Activated T-helper 2 cell treated with anti-CD3 and anti-CD28 coated beads, Interferon-gamma antibody, Interleukin-2, Interleukin-4, amounts not matched to agents 10 μg/mL and 5 μg/mL and 100 μg/mL, durations not matched to agents 14 hours and 24 hours and 36 hours (primary cell): ENCODE results near the gene ZNF76. TPM values are rescaled to one million over a fixed set of nuclear protein-coding genes. Genes with fewer than 3 reads are reported as not detected.

Source experiments
- DNase-seq: peaks from one replicate; pipeline ENCODE4 v3.0.0; 2021; ENCODE audit warnings: low spot score
- H3K27ac Mint-ChIP-seq: one replicate; pipeline ENCODE4 v1.8.0; 2021; ENCODE audit warnings: mixed read lengths
- H3K27me3 Mint-ChIP-seq: one replicate; pipeline ENCODE4 v1.8.0; 2021; ENCODE audit warnings: low read depth, mixed read lengths
- H3K36me3 Mint-ChIP-seq: one replicate; pipeline ENCODE4 v1.8.0; 2021; ENCODE audit warnings: low read depth, mixed read lengths
- H3K4me1 Mint-ChIP-seq: one replicate; pipeline ENCODE4 v1.8.0; 2021; ENCODE audit warnings: low read depth, mixed read lengths
- H3K4me3 Mint-ChIP-seq: one replicate; pipeline ENCODE4 v1.8.0; 2021; ENCODE audit warnings: low read depth, mild to moderate bottlenecking, moderate library complexity, mixed read lengths
- H3K9me3 Mint-ChIP-seq: one replicate; pipeline ENCODE4 v1.8.0; 2021; ENCODE audit warnings: mixed read lengths
- intact Hi-C: fragments of 100-400 bp; cut with micrococcal nuclease; formaldehyde crosslinking; loops from one replicate; pipeline ENCODE4 v1.15.1; 2023
- total RNA-seq: library from RNA; stranded (reverse); gene quantifications from 2 replicates; pipeline ENCODE4 v1.2.3, GENCODE V29; 2022

ZNF76 gene
- total RNA-seq = 37.5 and 39.8 TPM in 2 replicates

GRCh38 chr6:35259194-35259947 lies at the start of gene ZNF76:
Gene ZNF76 (plus strand): TSS chr6:35259735. CDS start chr6:35281152, 21,417 bp downstream.
- peak within 1 kb of the TSS; percentile 92 for H3K4me3 Mint-ChIP-seq
- peak within 1 kb of the TSS; percentile 89 for H3K27ac Mint-ChIP-seq
- H3K36me3 Mint-ChIP-seq = no peaks in the 10 kb centered on the region
- intact Hi-C loops = no loop called here
- no peaks in the 10 kb centered on the region for H3K9me3 Mint-ChIP-seq
- no peaks in the 10 kb centered on the region for H3K27me3 Mint-ChIP-seq
- H3K4me1 Mint-ChIP-seq = peaks cover 33% of the 10 kb centered on the region
- DNase-seq = peak; percentile 87

GRCh38 chr6:35213298-35213791 lies 46.2 kb upstream of the ZNF76 start:
- Mint-ChIP-seq H3K27me3 (peaks cover 76% of the 10 kb centered on the region), H3K4me1 (peaks cover 3% of the 10 kb centered on the region), H3K9me3 (no peaks in the 10 kb centered on the region), H3K4me3 (peak overlapping the region; percentile 62), H3K36me3 (no peaks in the 10 kb centered on the region), H3K27ac (no peak overlapping the region)
- intact Hi-C loops = no loop called here
- DNase-seq = no peak

GRCh38 chr6:35213824-35214756 lies 45.4 kb upstream of the ZNF76 start, which contains the start of gene SCUBE3:
Gene SCUBE3 (plus strand): TSS chr6:35213956. CDS start chr6:35214419, 463 bp downstream.
- intact Hi-C loops = no loop called here
- Mint-ChIP-seq H3K36me3 (no peaks in the 10 kb centered on the region), H3K4me3 (peak within 1 kb of the TSS; percentile 62), H3K27ac (no peak within 1 kb of the TSS), H3K9me3 (no peaks in the 10 kb centered on the region), H3K4me1 (peaks cover 3% of the 10 kb centered on the region), H3K27me3 (peaks cover 71% of the 10 kb centered on the region)
- no peak for DNase-seq

- Mint-ChIP-seq H3K4me1 (peaks cover 3% of the 10 kb centered on the region), H3K27ac (no peak overlapping the region), H3K27me3 (peaks cover 71% of the 10 kb centered on the region), H3K36me3 (no peaks in the 10 kb centered on the region), H3K9me3 (no peaks in the 10 kb centered on the region), H3K4me3 (no peak overlapping the region)
- intact Hi-C loops = no loop called here
- DNase-seq = no peak
These were observed 44.5 kb upstream of the ZNF76 start for GRCh38 chr6:35214869-35215664.

- H3K4me3 Mint-ChIP-seq = peak overlapping the region; percentile 11
- no peak overlapping the region for H3K27ac Mint-ChIP-seq
- intact Hi-C loops = no loop called here
- H3K9me3 Mint-ChIP-seq = no peaks in the 10 kb centered on the region
- H3K36me3 Mint-ChIP-seq = no peaks in the 10 kb centered on the region
- DNase-seq = no peak
- peaks cover 71% of the 10 kb centered on the region for H3K27me3 Mint-ChIP-seq
- peaks cover 3% of the 10 kb centered on the region for H3K4me1 Mint-ChIP-seq
These were observed 43.7 kb upstream of the ZNF76 start for GRCh38 chr6:35215665-35216411.

- Mint-ChIP-seq H3K27me3 (peaks cover 67% of the 10 kb centered on the region), H3K36me3 (no peaks in the 10 kb centered on the region), H3K9me3 (no peaks in the 10 kb centered on the region)
These were observed 43.2 kb upstream of the ZNF76 start for GRCh38 chr6:35216412-35216732.

GRCh38 chr6:35216851-35217811 lies 42.4 kb upstream of the ZNF76 start:
- no peaks in the 10 kb centered on the region for H3K36me3 Mint-ChIP-seq
- H3K9me3 Mint-ChIP-seq = no peaks in the 10 kb centered on the region
- no peak overlapping the region for H3K27ac Mint-ChIP-seq
- no peak overlapping the region for H3K4me3 Mint-ChIP-seq
- intact Hi-C loops = no loop called here
- peaks cover 61% of the 10 kb centered on the region for H3K27me3 Mint-ChIP-seq
- peaks cover 3% of the 10 kb centered on the region for H3K4me1 Mint-ChIP-seq
- DNase-seq = no peak

More at GRCh38 chr6:35216412-35216732, 43.2 kb upstream of the ZNF76 start:
- H3K4me1 Mint-ChIP-seq = peaks cover 3% of the 10 kb centered on the region
- no peak for DNase-seq
- H3K4me3 Mint-ChIP-seq = no peak overlapping the region
- intact Hi-C loops = no loop called here
- H3K27ac Mint-ChIP-seq = no peak overlapping the region

GRCh38 chr6:35218021-35218420 lies 41.5 kb upstream of the ZNF76 start:
- Mint-ChIP-seq H3K4me3 (no peak overlapping the region), H3K9me3 (no peaks in the 10 kb centered on the region), H3K27me3 (peaks cover 52% of the 10 kb centered on the region), H3K36me3 (no peaks in the 10 kb centered on the region), H3K4me1 (peaks cover 1% of the 10 kb centered on the region), H3K27ac (no peak overlapping the region)
- intact Hi-C loops = no loop called here
- DNase-seq = no peak

GRCh38 chr6:35218456-35218855 lies 41.1 kb upstream of the ZNF76 start:
- intact Hi-C loops = no loop called here
- Mint-ChIP-seq H3K4me1 (no peaks in the 10 kb centered on the region), H3K36me3 (no peaks in the 10 kb centered on the region), H3K4me3 (no peak overlapping the region), H3K27ac (no peak overlapping the region), H3K9me3 (no peaks in the 10 kb centered on the region), H3K27me3 (peaks cover 48% of the 10 kb centered on the region)
- no peak for DNase-seq

GRCh38 chr6:35219683-35220326 lies 39.7 kb upstream of the ZNF76 start:
- Mint-ChIP-seq H3K27ac (no peak overlapping the region), H3K27me3 (peaks cover 50% of the 10 kb centered on the region), H3K9me3 (no peaks in the 10 kb centered on the region), H3K4me3 (no peak overlapping the region), H3K4me1 (no peaks in the 10 kb centered on the region), H3K36me3 (no peaks in the 10 kb centered on the region)
- no peak for DNase-seq
- intact Hi-C loops = no loop called here

- Mint-ChIP-seq H3K4me1 (no peaks in the 10 kb centered on the region), H3K9me3 (no peaks in the 10 kb centered on the region), H3K27me3 (peaks cover 41% of the 10 kb centered on the region), H3K4me3 (no peak overlapping the region), H3K27ac (no peak overlapping the region), H3K36me3 (no peaks in the 10 kb centered on the region)
- DNase-seq = no peak
- intact Hi-C loops = no loop called here
These were observed 38.8 kb upstream of the ZNF76 start for GRCh38 chr6:35220711-35221110.
